ENCODE measurements around the gene IFI44. TPM values are rescaled to one million over a fixed set of nuclear protein-coding genes. Genes with fewer than 3 reads are reported as not detected.

Gene IFI44
- total and polyA plus RNA-seq, 2 of the 13 experiments (the other 11 are each of a cell fraction or from before 2014, with no cell fraction given), result not detected

GRCh38 chr1:78651241-78651640 is 1.6 kb downstream of the IFI44 start (continued):
- no peak for TF ChIP-seq NFE2L1 (CRISPR knock-in tag; IDR thresholded peaks at IDR 0.05; ENCODE audit: borderline replicate concordance)
- no peak for TF ChIP-seq ZZZ3 (CRISPR knock-in tag; IDR thresholded peaks at IDR 0.05; ENCODE audit: borderline replicate concordance)
- no peak for TF ChIP-seq RNF2 (conservative IDR thresholded peaks at IDR 0.05; ENCODE audit: low read depth)
- TF ChIP-seq SPEN (CRISPR knock-in tag; IDR thresholded peaks at IDR 0.05; ENCODE audit: low read depth), result no peak

- no peak overlapping the region for H3K4me2 ChIP-seq (ENCODE audit: low read depth, low read length)
- CTCF ChIA-PET (ENCODE audit: low intra/inter-chr PET ratio, low total read pairs), result no interaction called here
- H2AFZ ChIP-seq (ENCODE audit: low read length), result no peak overlapping the region
- BruUV-seq (replicated peaks), result no TSS peak
- no peak overlapping the region for H3K27ac ChIP-seq (ENCODE audit: extremely low read length, insufficient read depth, low read length)
- WGBS (ENCODE audit: low lambda C conversion rate), result 25% methylated on average over 17 of the region's 17 CpGs
- no peaks in the 10 kb centered on the region for H3K79me2 ChIP-seq (ENCODE audit: insufficient read depth, low read length)
- POLR2A ChIA-PET, result no interaction called here
- peaks cover 6% of the 10 kb centered on the region for H3K9me3 ChIP-seq (ENCODE audit: low read length)
- H3K4me1 ChIP-seq (ENCODE audit: insufficient read depth, low read length), result no peaks in the 10 kb centered on the region
- H3K27me3 ChIP-seq (ENCODE audit: control insufficient read depth in 1 of 2, insufficient read depth in 2 of 2, low read length in 2 of 2), result no peaks in the 10 kb centered on the region
- FAIRE-seq (no peak), DNase-seq (ENCODE audit: low spot score) (no peak), ATAC-seq (no peak)
- intact Hi-C loops (cut with micrococcal nuclease; ENCODE audit: unreplicated experiment), result no loop called here
- no peaks in the 10 kb centered on the region for H3K36me3 ChIP-seq (replicated peaks in 1 of 2; ENCODE audit: control insufficient read depth in 1 of 2, insufficient read depth in 2 of 2, low read length in 2 of 2)
- no peak overlapping the region for H3K4me3 ChIP-seq (replicated peaks in 1 of 3; ENCODE audit: insufficient read depth in 1 of 3, low read depth in 2 of 3, low read length in 3 of 3)
- no peaks in the 10 kb centered on the region for H4K20me1 ChIP-seq (ENCODE audit: insufficient read depth, low read length)
- TF ChIP-seq THAP11 (CRISPR knock-in tag; IDR thresholded peaks at IDR 0.05) (no peak), ZC3H13 (CRISPR knock-in tag; IDR thresholded peaks at IDR 0.05) (no peak), FOXP1 (IDR thresholded peaks at IDR 0.05) (no peak), FOXP1 (CRISPR knock-in tag; IDR thresholded peaks at IDR 0.05) (no peak), CBX2 (IDR thresholded peaks at IDR 0.05; ENCODE audit: low read depth, low read length) (no peak), CBX2 (CRISPR knock-in tag; IDR thresholded peaks at IDR 0.05; ENCODE audit: low read depth) (no peak), ATF3 (CRISPR knock-in tag; IDR thresholded peaks at IDR 0.05) (no peak), ZNF207 (IDR thresholded peaks at IDR 0.05; ENCODE audit: borderline replicate concordance) (no peak)
- no peak overlapping the region for H3K9ac ChIP-seq (ENCODE audit: insufficient read depth, low read depth, low read length)
- in situ Hi-C loops (cut with HindIII; ENCODE audit: extremely low pct_ligation_motif_present, low pct_unique_long_range_greater_than_20kb), result no loop called here
Measured at GRCh38 chr1:78652019-78652560, 2.5 kb downstream of the IFI44 start.

Data from HepG2 (cell line).